ENCODE measurements around the gene HYDIN.

The HYDIN gene

GRCh38 chr16:70789595-70790447, 440.7 kb downstream of the HYDIN start:
- no peak for DNase-seq (ENCODE audit: low read depth, low spot score)

- no peak for DNase-seq (ENCODE audit: low read depth, low spot score)
Measured at GRCh38 chr16:70788668-70789594, 441.6 kb downstream of the HYDIN start.

DNA sequence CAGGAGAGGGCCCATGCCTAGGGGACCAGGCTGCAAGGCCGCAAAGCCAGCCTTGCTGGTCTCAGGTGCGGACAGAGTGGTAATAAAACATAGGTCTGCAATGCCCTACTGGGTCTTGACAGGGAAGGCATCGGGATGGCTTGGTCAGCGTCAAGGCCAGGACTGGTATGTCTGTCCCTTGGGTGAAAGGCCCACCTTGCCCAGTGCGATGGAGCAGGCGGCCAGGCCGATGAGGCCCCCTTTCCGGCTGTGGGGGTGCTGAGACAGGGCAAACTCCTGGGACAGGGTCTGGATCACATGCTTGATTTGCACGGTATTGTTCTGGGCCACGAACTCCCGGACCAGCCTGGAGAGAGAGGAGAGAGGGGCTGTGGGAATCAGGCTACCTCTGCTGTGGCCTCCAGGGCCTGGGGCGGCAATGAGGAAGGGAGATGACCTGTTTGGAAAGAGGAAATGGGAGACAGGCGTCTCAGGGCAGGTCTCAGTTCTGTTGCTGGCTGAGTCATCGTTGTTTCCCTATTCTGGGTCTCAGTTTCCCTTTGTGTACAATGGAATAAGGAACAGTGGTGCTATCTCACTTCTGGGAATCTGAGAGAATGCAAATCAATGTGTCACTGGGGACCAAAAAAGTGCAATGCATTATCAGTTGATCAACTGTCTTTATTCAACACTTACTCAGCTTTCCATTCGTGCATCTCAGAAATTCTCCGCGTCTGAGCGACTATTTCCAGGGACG, 444.3 kb downstream of the HYDIN start:
- no peak for DNase-seq (ENCODE audit: low read depth, low spot score)

GRCh38 chr16:70784692-70785555, 445.6 kb downstream of the HYDIN start:
- no peak for DNase-seq (ENCODE audit: low read depth, low spot score)

DNA sequence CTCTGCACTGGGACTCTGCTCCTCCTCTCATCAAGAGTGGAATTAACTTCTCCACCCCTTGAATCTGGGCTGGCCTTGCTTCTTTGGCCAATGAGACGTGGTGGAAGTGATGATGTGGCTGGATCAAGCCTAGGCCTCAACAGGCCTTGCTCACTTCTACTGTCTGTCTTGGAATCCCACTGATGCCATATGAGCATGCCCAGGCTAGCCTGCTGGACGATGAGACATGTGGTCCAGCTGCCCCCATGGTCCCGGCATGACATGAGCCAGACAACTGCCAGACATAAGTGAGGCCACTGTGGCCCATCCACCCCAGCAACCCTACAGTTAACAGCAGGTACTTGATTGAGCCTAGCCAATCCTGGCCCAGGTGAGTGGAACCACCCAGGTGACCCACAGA, 448.3 kb downstream of the HYDIN start:
- DNase-seq (ENCODE audit: low read depth, low spot score), result no peak

DNA sequence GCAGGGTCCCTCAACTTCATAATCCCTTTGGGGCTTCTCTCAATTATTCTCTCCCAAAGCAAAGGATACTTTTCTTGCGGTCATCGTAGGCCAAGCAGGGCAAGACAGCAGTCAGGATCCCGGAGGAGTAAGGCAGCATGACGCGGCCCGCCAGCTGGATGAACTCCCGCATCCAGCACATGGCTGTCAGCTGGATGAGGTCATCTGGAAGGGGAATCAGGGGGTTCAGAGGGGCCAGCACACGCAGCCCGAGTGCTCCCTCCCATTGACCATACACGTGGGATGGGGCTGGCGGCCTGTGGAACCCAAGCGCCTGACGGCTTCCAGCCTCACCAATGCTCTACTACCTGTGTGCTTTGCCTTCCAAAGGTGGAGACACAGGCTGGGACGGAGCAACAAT, 448.7 kb downstream of the HYDIN start:
- no peak for DNase-seq (ENCODE audit: low read depth, low spot score)

DNA sequence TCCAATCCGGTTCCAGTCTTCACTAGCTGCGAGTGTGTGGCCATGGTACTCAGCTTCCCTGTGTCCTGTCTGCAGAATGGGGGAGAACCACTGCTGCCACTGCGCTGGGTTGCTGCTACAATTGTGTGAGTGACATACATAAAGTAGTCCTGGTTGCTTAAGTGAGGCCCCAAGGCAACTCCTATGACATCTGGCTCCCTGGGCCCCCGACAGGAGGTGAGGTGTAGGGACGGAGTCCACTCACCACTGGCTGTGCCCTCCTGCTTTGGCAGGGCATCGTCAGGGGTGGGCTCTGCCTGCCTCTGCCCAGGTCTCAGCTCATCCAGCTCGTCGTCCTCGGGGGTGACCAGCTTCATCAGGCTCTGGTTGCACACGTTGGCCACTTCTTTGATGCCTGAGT, 450.0 kb downstream of the HYDIN start:
- no peak for DNase-seq (ENCODE audit: low read depth, low spot score)

- no peak for DNase-seq (ENCODE audit: low read depth, low spot score)
Measured at GRCh38 chr16:70779361-70779760, 451.2 kb downstream of the HYDIN start.

GRCh38 chr16:70778901-70779309, 451.6 kb downstream of the HYDIN start:
- peak; percentile 86 for DNase-seq (ENCODE audit: low read depth, low spot score)

- no peak for DNase-seq (ENCODE audit: low read depth, low spot score)
Measured at GRCh38 chr16:70777973-70778406, 452.5 kb downstream of the HYDIN start.

GRCh38 chr16:70777496-70777895, 453.0 kb downstream of the HYDIN start:
- no peak for DNase-seq (ENCODE audit: low read depth, low spot score)

DNA sequence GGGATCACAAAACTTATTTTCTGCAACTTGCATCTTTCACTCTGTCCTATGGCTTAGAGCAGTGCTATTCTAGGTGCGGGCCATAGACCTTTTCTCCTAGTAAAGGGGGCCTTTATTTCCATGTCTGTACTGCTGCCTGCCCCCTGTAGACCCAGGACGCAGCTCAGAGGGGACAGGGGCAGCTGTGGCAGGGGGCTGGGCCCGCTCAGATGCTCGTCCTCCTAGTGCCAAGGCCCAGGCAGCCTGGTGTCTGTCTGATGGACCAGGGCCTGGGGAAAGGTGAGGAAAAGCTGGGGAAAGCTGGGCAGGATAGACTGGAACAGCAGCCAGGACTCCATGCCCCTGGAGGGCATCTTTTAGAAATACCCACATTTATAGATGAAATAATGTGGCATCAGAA, 455.1 kb downstream of the HYDIN start:
- DNase-seq (ENCODE audit: low read depth, low spot score), result no peak

DNA sequence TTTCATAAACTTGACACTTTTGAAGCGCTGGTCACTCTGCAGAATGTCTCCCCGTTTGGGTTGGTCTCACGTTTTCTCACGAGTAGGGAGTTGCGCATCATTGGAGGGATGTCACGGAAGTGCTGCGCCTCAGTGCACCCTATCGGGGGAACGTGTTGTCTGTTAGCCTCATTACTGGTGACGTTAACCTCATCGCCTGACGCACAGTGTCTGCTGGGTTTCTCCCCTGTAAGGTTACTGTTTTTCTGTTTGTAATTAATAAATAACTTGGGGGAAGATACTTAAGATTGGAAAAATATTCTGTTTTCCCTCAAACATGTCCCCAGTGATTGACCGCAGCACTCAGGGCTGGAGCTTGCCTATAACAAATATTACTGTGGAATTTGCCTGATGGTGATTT, 456.3 kb downstream of the HYDIN start:
- no peak for DNase-seq (ENCODE audit: low read depth, low spot score)

- no peak for DNase-seq (ENCODE audit: low read depth, low spot score)
Measured at GRCh38 chr16:70772493-70772892, 458.0 kb downstream of the HYDIN start.

DNA sequence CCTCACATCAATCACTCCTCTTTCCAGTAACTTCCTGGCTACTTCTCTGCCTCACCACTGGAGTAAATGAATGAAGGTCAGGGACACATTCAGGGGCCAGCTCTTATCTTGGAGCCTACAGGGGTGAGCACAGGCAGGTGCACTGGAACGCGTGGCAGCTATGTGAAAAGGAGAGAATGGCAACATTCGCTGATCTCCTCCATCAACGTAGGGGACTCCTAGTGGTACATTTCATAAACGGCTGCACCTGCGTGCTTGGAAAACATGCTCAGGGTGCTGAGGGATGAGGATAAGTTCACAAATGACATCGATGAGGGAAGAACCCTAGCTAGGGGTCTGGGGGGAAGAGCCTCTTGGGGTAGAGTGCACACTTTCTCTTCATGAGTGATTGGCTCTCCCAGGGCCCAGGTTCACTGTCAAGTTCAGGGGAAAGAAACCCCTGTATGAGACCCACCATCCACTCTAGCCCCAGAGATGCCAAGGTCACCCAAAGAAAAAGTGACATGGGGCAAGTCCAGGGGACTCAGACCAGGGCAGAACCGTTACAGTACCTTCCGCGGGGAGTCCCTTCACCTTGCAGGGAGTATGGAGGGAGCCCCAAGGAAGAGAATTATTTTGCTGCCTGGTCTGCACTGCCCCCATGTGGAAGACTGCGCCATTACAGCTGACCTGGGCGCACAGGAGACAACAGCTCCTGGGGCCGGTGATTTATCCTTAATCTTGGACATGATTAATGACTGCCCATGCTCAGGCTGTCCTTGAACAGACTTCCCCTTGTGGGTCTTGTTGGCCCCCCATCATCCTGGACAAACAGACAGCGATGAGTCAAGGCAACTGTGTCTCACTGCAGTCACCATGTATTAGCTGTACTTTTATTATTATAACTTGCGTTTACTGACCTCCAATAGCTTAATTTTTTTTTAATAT, 459.6 kb downstream of the HYDIN start:
- peak; percentile 34 for DNase-seq (ENCODE audit: low read depth, low spot score)

DNA sequence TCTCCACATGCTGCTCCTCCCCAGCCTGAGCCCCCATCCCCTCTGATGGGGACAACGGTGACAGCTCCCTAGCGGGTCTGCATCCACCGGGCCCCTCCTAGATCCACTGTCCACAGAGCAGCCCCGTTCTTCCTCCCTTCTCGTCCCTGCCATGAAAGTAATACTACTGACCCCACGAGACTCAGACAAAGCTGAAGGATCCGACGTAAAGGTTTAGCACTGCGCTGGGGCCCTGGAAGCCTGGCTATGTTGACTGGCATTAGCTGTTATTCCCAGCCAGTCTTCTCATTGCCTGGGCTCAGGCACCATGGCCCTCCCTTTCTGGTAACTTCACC, 460.3 kb downstream of the HYDIN start:
- DNase-seq (ENCODE audit: low read depth, low spot score), result no peak

GRCh38 chr16:70769761-70770160, 460.8 kb downstream of the HYDIN start:
- DNase-seq (ENCODE audit: low read depth, low spot score), result no peak

- DNase-seq (ENCODE audit: low read depth, low spot score), result no peak
Measured at GRCh38 chr16:70769131-70769530, 461.4 kb downstream of the HYDIN start.

DNA sequence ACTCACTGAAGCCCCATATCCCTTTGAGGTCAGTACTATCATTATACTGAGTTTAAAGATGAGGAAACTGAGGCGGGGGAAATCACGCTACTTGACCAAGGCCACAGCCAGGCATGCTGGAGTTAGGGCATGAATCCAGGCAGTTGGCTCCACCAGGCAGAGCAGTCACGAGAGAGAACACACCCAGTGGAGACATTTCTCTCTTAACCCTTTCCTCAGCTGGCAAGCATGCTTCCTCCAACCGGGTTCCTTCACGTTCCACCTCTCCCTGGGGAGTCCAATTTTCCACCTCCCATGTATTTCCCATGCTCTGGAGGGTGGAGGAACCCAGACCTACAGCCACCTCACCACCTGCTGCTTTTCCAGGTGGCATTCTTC, 462.3 kb downstream of the HYDIN start:
- no peak for DNase-seq (ENCODE audit: low read depth, low spot score)
